Measurements from ENCODE around the gene CRLF2. TPM values are rescaled to one million over a fixed set of nuclear protein-coding genes. Genes with fewer than 3 reads are reported as not detected.

The CRLF2 gene
- total RNA-seq, 1 experiment from 2014 or later = not detected

Other genes with a start within 250 kb of the CRLF2 start
- not detected in 2 replicates for gene CSF2RA, start 56.2 kb upstream of the CRLF2 start, total RNA-seq (2014; rRNA removed)
- not detected in 2 replicates for gene IL3RA, start 124.1 kb upstream of the CRLF2 start, total RNA-seq (2014; rRNA removed)
- 248 and 328 TPM in 2 replicates for gene SLC25A6, start 179.5 kb upstream of the CRLF2 start, total RNA-seq (2014; rRNA removed)
- 11.5 and 15.1 TPM in 2 replicates for gene ASMTL, start 240.3 kb upstream of the CRLF2 start, total RNA-seq (2014; rRNA removed)